ENCODE results near the gene PDE9A. TPM values are rescaled to one million over a fixed set of nuclear protein-coding genes. Genes with fewer than 3 reads are reported as not detected.
A peak's percentile ranks its signal among the peaks of the same experiment; 100 is the strongest.

PDE9A gene
- total and polyA plus RNA-seq, 2 experiments from 2014 or later = 26.5 to 31.1 TPM

DNA sequence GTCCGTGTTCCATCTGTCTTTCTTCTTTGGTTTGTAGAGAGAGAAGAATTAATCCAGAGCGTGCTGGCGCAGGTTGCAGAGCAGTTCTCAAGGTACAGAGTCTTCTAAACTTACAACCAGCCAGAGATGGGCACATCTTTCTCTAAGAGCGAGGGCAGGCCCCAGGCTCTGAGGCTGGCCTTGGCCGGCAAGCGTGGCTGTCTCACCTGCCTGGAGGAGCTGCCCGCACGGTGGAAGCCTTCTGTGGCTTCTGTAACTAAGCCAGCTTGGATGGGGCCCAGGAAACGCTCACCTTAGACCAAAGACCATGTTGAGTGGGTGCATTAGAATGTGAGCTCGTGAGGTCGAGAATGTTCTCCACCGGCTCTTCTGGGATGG is 78.6 kb downstream of the PDE9A start (continued):
- TF ChIP-seq, protein P1, sequence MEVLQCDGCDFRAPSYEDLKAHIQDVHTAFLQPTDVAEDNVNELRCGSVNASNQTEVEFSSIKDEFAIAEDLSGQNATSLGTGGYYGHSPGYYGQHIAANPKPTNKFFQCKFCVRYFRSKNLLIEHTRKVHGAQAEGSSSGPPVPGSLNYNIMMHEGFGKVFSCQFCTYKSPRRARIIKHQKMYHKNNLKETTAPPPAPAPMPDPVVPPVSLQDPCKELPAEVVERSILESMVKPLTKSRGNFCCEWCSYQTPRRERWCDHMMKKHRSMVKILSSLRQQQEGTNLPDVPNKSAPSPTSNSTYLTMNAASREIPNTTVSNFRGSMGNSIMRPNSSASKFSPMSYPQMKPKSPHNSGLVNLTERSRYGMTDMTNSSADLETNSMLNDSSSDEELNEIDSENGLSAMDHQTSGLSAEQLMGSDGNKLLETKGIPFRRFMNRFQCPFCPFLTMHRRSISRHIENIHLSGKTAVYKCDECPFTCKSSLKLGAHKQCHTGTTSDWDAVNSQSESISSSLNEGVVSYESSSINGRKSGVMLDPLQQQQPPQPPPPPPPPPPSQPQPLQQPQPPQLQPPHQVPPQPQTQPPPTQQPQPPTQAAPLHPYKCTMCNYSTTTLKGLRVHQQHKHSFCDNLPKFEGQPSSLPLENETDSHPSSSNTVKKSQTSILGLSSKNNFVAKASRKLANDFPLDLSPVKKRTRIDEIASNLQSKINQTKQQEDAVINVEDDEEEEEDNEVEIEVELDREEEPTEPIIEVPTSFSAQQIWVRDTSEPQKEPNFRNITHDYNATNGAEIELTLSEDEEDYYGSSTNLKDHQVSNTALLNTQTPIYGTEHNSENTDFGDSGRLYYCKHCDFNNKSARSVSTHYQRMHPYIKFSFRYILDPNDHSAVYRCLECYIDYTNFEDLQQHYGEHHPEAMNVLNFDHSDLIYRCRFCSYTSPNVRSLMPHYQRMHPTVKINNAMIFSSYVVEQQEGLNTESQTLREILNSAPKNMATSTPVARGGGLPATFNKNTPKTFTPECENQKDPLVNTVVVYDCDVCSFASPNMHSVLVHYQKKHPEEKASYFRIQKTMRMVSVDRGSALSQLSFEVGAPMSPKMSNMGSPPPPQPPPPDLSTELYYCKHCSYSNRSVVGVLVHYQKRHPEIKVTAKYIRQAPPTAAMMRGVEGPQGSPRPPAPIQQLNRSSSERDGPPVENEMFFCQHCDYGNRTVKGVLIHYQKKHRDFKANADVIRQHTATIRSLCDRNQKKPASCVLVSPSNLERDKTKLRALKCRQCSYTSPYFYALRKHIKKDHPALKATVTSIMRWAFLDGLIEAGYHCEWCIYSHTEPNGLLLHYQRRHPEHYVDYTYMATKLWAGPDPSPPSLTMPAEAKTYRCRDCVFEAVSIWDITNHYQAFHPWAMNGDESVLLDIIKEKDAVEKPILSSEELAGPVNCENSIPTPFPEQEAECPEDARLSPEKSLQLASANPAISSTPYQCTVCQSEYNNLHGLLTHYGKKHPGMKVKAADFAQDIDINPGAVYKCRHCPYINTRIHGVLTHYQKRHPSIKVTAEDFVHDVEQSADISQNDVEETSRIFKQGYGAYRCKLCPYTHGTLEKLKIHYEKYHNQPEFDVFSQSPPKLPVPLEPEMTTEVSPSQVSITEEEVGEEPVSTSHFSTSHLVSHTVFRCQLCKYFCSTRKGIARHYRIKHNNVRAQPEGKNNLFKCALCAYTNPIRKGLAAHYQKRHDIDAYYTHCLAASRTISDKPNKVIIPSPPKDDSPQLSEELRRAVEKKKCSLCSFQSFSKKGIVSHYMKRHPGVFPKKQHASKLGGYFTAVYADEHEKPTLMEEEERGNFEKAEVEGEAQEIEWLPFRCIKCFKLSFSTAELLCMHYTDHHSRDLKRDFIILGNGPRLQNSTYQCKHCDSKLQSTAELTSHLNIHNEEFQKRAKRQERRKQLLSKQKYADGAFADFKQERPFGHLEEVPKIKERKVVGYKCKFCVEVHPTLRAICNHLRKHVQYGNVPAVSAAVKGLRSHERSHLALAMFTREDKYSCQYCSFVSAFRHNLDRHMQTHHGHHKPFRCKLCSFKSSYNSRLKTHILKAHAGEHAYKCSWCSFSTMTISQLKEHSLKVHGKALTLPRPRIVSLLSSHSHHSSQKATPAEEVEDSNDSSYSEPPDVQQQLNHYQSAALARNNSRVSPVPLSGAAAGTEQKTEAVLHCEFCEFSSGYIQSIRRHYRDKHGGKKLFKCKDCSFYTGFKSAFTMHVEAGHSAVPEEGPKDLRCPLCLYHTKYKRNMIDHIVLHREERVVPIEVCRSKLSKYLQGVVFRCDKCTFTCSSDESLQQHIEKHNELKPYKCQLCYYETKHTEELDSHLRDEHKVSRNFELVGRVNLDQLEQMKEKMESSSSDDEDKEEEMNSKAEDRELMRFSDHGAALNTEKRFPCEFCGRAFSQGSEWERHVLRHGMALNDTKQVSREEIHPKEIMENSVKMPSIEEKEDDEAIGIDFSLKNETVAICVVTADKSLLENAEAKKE (CRISPR knock-in tag; IDR thresholded peaks at IDR 0.05) = no peak
- TF ChIP-seq, protein P2, sequence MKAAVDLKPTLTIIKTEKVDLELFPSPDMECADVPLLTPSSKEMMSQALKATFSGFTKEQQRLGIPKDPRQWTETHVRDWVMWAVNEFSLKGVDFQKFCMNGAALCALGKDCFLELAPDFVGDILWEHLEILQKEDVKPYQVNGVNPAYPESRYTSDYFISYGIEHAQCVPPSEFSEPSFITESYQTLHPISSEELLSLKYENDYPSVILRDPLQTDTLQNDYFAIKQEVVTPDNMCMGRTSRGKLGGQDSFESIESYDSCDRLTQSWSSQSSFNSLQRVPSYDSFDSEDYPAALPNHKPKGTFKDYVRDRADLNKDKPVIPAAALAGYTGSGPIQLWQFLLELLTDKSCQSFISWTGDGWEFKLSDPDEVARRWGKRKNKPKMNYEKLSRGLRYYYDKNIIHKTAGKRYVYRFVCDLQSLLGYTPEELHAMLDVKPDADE (IDR thresholded peaks at IDR 0.05) = no peak

GRCh38 chr21:42733037-42733627 is 79.7 kb downstream of the PDE9A start:
- Mint-ChIP-seq H3K4me3 (no peak overlapping the region), H3K36me3 (ENCODE audit: low read depth) (peaks cover 40% of the 10 kb centered on the region), H3K27ac (no peak overlapping the region; the same call in 1 of the 2 replicates)
- TF ChIP-seq ZNF331 (CRISPR knock-in tag; IDR thresholded peaks at IDR 0.05; ENCODE audit: low read depth) = no peak
- no peak for TF ChIP-seq POLR2AphosphoS5 (IDR thresholded peaks at IDR 0.05; ENCODE audit: low read depth)
- TF ChIP-seq, protein P1 (CRISPR knock-in tag; IDR thresholded peaks at IDR 0.05) = no peak
- TF ChIP-seq, protein P3, sequence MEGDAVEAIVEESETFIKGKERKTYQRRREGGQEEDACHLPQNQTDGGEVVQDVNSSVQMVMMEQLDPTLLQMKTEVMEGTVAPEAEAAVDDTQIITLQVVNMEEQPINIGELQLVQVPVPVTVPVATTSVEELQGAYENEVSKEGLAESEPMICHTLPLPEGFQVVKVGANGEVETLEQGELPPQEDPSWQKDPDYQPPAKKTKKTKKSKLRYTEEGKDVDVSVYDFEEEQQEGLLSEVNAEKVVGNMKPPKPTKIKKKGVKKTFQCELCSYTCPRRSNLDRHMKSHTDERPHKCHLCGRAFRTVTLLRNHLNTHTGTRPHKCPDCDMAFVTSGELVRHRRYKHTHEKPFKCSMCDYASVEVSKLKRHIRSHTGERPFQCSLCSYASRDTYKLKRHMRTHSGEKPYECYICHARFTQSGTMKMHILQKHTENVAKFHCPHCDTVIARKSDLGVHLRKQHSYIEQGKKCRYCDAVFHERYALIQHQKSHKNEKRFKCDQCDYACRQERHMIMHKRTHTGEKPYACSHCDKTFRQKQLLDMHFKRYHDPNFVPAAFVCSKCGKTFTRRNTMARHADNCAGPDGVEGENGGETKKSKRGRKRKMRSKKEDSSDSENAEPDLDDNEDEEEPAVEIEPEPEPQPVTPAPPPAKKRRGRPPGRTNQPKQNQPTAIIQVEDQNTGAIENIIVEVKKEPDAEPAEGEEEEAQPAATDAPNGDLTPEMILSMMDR (conservative IDR thresholded peaks at IDR 0.05; ENCODE audit: low read depth in 2 of 2) = no peak

More at GRCh38 chr21:42733037-42733627, 79.7 kb downstream of the PDE9A start:
- H3F3A ChIP-seq (replicated peaks; ENCODE audit: low read depth) = no peaks in the 10 kb centered on the region
- H3K27ac ChIP-seq (ENCODE audit: low read depth) = peak overlapping the region; percentile 76; the same call in 1 of the 2 replicates
- Mint-ChIP-seq H3K9me3 (no peaks in the 10 kb centered on the region), H3K4me1 (peaks cover 15% of the 10 kb centered on the region), H3K27me3 (ENCODE audit: insufficient read depth, low read depth, poor library complexity) (peaks cover 9% of the 10 kb centered on the region)
- H3K9me2 ChIP-seq (ENCODE audit: insufficient read depth) = no peaks in the 10 kb centered on the region
- H3K36me3 ChIP-seq (ENCODE audit: insufficient read depth) = peaks cover 6% of the 10 kb centered on the region; the same call in 1 of the 2 replicates
- DNase-seq (ENCODE audit: low spot score) (peak; percentile 28), ATAC-seq (peak; percentile 20; the same call in 1 of the 3 replicates)
- no peak overlapping the region for H3K4me3 ChIP-seq
- no peak overlapping the region for H2AFZ ChIP-seq
- no peaks in the 10 kb centered on the region; the same call in 1 of the 2 replicates for H4K20me1 ChIP-seq (replicated peaks; ENCODE audit: insufficient read depth)
- no peaks in the 10 kb centered on the region for H3K27me3 ChIP-seq (ENCODE audit: insufficient read depth)
- H3K79me2 ChIP-seq (replicated peaks; ENCODE audit: insufficient read depth) = no peaks in the 10 kb centered on the region
- peaks cover 4% of the 10 kb centered on the region; the same call in 1 of the 2 replicates for H3K4me1 ChIP-seq (ENCODE audit: insufficient read depth)
- no peak overlapping the region for H3K4me2 ChIP-seq
